SW 1271 (cell line): ENCODE measurements around the gene TRAP1.

Experiments
- DNase-seq, 2 experiments: peaks; one replicate each; lab custom pipeline; 2025; lab: John Stamatoyannopoulos, UW

The TRAP1 gene

GRCh38 chr16:3717235-3718018 is at the start of gene TRAP1:
Gene TRAP1 (minus strand): TSS chr16:3717524. CDS start chr16:3717508, 16 bp downstream.
- peak in 1 of 2 experiments; percentile 52 for DNase-seq

- no peak for DNase-seq
Observed at GRCh38 chr16:3766177-3766576, 48.9 kb upstream of the TRAP1 start.

- DNase-seq, result no peak
Observed at GRCh38 chr16:3764409-3764808, 47.1 kb upstream of the TRAP1 start.

GRCh38 chr16:3762107-3762750 is 44.9 kb upstream of the TRAP1 start:
- no peak for DNase-seq

- DNase-seq, result no peak
Observed at GRCh38 chr16:3761375-3762106, 44.2 kb upstream of the TRAP1 start.

- DNase-seq, result no peak
Observed at GRCh38 chr16:3760518-3760917, 43.2 kb upstream of the TRAP1 start.

GRCh38 chr16:3759736-3760135 is 42.4 kb upstream of the TRAP1 start:
- no peak for DNase-seq

GRCh38 chr16:3756113-3756512 is 38.8 kb upstream of the TRAP1 start:
- no peak for DNase-seq

- no peak for DNase-seq
Observed at GRCh38 chr16:3755249-3755648, 37.9 kb upstream of the TRAP1 start.

GRCh38 chr16:3754772-3755171 is 37.4 kb upstream of the TRAP1 start:
- no peak for DNase-seq

GRCh38 chr16:3754081-3754703 is 36.9 kb upstream of the TRAP1 start:
- DNase-seq, result peak in 1 of 2 experiments; percentile 1

GRCh38 chr16:3752984-3753383 is 35.7 kb upstream of the TRAP1 start:
- DNase-seq, result no peak

GRCh38 chr16:3751878-3752277 is 34.6 kb upstream of the TRAP1 start:
- no peak for DNase-seq

GRCh38 chr16:3748307-3748706 is 31.0 kb upstream of the TRAP1 start:
- no peak for DNase-seq

- DNase-seq, result no peak
Observed at GRCh38 chr16:3745751-3746355, 28.5 kb upstream of the TRAP1 start.

- DNase-seq, result no peak
Observed at GRCh38 chr16:3744018-3744417, 26.7 kb upstream of the TRAP1 start.

GRCh38 chr16:3740934-3741333 is 23.6 kb upstream of the TRAP1 start:
- DNase-seq, result no peak

GRCh38 chr16:3740186-3740585 is 22.9 kb upstream of the TRAP1 start:
- no peak for DNase-seq

GRCh38 chr16:3739636-3740035 is 22.3 kb upstream of the TRAP1 start:
- DNase-seq, result no peak

GRCh38 chr16:3738541-3738940 is 21.2 kb upstream of the TRAP1 start:
- DNase-seq, result no peak

GRCh38 chr16:3738128-3738527 is 20.8 kb upstream of the TRAP1 start:
- no peak for DNase-seq

GRCh38 chr16:3737181-3737580 is 19.9 kb upstream of the TRAP1 start:
- DNase-seq, result no peak
